MM.1S (cell line): ENCODE results near the gene CLEC14A.

Experiments
- DNase-seq: peaks from one replicate; pipeline ENCODE4 v3.0.0-alpha.2; 2015
- H2AFZ ChIP-seq: fragments of 300-600 bp; sonication (generic); 2 replicates; pipeline ENCODE4 v1.6.0; 2016; ENCODE audit warnings: antibody characterized with exemption, low read length
- H3F3A ChIP-seq: fragments of 300-600 bp; sonication (generic); 2 replicates; pipeline ENCODE4 v1.6.1; 2016; ENCODE audit warnings: mild to moderate bottlenecking, antibody characterized with exemption, low read length, moderate library complexity, mixed read lengths; ENCODE audit not compliant: insufficient read depth
- H3K27ac ChIP-seq: fragments of 300-600 bp; sonication (generic); 2 replicates; pipeline ENCODE4 v1.5.1; 2016; ENCODE audit warnings: mild to moderate bottlenecking, low read length
- H3K27me3 ChIP-seq: fragments of 300-600 bp; sonication (generic); replicated peaks from 2 replicates; pipeline ENCODE4 v1.6.0; 2016; ENCODE audit warnings: low read length; ENCODE audit not compliant: insufficient read depth
- H3K36me3 ChIP-seq: fragments of 300-600 bp; sonication (generic); replicated peaks from 2 replicates; pipeline ENCODE4 v1.6.1; 2016; ENCODE audit warnings: mild to moderate bottlenecking, low read length, mixed read lengths; ENCODE audit not compliant: insufficient read depth
- H3K4me1 ChIP-seq: fragments of 300-600 bp; sonication (generic); 2 replicates; pipeline ENCODE4 v1.6.1; 2016; ENCODE audit warnings: low read length, mixed read lengths
- H3K4me2 ChIP-seq: fragments of 300-600 bp; sonication (generic); 2 replicates; pipeline ENCODE4 v1.6.0; 2016; ENCODE audit warnings: low read depth, low read length
- H3K4me3 ChIP-seq: fragments of 300-600 bp; sonication (generic); 2 replicates; pipeline ENCODE4 v1.5.1; 2016; ENCODE audit warnings: low read length, mixed read lengths
- H3K79me2 ChIP-seq: fragments of 300-600 bp; sonication (generic); 2 replicates; pipeline ENCODE4 v1.6.1; 2016; ENCODE audit warnings: mixed run types, low read length, mixed read lengths
- H3K9ac ChIP-seq: fragments of 300-600 bp; sonication (generic); 2 replicates; pipeline ENCODE4 v1.6.1; 2016; ENCODE audit warnings: low read length, mixed read lengths
- H3K9me2 ChIP-seq: fragments of 300-600 bp; sonication (generic); replicated peaks from 2 replicates; pipeline ENCODE4 v1.6.1; 2016; ENCODE audit warnings: mild to moderate bottlenecking, low read length, mixed read lengths; ENCODE audit not compliant: insufficient read depth
- H3K9me3 ChIP-seq: fragments of 300-600 bp; sonication (generic); replicated peaks from 2 replicates; pipeline ENCODE4 v1.6.1; 2016; ENCODE audit warnings: mild to moderate bottlenecking, low read length, mixed read lengths; ENCODE audit not compliant: insufficient read depth
- H4K20me1 ChIP-seq: fragments of 300-600 bp; sonication (generic); 2 replicates; pipeline ENCODE4 v1.6.1; 2016; ENCODE audit warnings: mild to moderate bottlenecking, low read length, moderate library complexity, mixed read lengths; ENCODE audit not compliant: insufficient read depth
- EZH2 ChIP-seq: fragments of 300-600 bp; sonication (generic); optimal IDR thresholded peaks from 2 replicates; pipeline ENCODE3; 2017; ENCODE audit warnings: low read depth, mild to moderate bottlenecking, antibody characterized with exemption, low read length, mixed read lengths
- EZH2phosphoT487 ChIP-seq: fragments of 300-600 bp; sonication (generic); IDR thresholded peaks from 2 replicates; pipeline ENCODE4 v1.6.1; 2018; ENCODE audit warnings: antibody characterized with exemption, low read length
- TF ChIP-seq, protein P1 (sequence below): fragments of 300-600 bp; sonication (generic); IDR thresholded peaks from 2 replicates; pipeline ENCODE4 v1.5.1; 2016; ENCODE audit warnings: antibody characterized with exemption, low read length, mixed read lengths

The CLEC14A gene, protein sequence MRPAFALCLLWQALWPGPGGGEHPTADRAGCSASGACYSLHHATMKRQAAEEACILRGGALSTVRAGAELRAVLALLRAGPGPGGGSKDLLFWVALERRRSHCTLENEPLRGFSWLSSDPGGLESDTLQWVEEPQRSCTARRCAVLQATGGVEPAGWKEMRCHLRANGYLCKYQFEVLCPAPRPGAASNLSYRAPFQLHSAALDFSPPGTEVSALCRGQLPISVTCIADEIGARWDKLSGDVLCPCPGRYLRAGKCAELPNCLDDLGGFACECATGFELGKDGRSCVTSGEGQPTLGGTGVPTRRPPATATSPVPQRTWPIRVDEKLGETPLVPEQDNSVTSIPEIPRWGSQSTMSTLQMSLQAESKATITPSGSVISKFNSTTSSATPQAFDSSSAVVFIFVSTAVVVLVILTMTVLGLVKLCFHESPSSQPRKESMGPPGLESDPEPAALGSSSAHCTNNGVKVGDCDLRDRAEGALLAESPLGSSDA

GRCh38 chr14:38255673-38256532, at the start of gene CLEC14A:
CLEC14A (minus strand) TSS chr14:38256093; CDS start chr14:38256022, 71 bp downstream.
- H3K79me2 ChIP-seq: no peaks in the 10 kb centered on the region
- TF ChIP-seq, protein P1, sequence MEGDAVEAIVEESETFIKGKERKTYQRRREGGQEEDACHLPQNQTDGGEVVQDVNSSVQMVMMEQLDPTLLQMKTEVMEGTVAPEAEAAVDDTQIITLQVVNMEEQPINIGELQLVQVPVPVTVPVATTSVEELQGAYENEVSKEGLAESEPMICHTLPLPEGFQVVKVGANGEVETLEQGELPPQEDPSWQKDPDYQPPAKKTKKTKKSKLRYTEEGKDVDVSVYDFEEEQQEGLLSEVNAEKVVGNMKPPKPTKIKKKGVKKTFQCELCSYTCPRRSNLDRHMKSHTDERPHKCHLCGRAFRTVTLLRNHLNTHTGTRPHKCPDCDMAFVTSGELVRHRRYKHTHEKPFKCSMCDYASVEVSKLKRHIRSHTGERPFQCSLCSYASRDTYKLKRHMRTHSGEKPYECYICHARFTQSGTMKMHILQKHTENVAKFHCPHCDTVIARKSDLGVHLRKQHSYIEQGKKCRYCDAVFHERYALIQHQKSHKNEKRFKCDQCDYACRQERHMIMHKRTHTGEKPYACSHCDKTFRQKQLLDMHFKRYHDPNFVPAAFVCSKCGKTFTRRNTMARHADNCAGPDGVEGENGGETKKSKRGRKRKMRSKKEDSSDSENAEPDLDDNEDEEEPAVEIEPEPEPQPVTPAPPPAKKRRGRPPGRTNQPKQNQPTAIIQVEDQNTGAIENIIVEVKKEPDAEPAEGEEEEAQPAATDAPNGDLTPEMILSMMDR: no peak
- TF ChIP-seq EZH2 (no peak), EZH2phosphoT487 (no peak)
- no peaks in the 10 kb centered on the region for H3K9me3 ChIP-seq
- H3K27me3 ChIP-seq: no peaks in the 10 kb centered on the region
- H3K9me2 ChIP-seq: no peaks in the 10 kb centered on the region
- H3K4me2 ChIP-seq: no peak within 1 kb of the TSS
- H3F3A ChIP-seq: no peaks in the 10 kb centered on the region
- no peaks in the 10 kb centered on the region for H3K36me3 ChIP-seq
- H3K4me3 ChIP-seq: no peak within 1 kb of the TSS
- no peak within 1 kb of the TSS for H3K9ac ChIP-seq
- H3K27ac ChIP-seq: no peak within 1 kb of the TSS
- no peaks in the 10 kb centered on the region for H4K20me1 ChIP-seq
- no peak for DNase-seq
- no peaks in the 10 kb centered on the region for H3K4me1 ChIP-seq
- H2AFZ ChIP-seq: no peak within 1 kb of the TSS

DNA sequence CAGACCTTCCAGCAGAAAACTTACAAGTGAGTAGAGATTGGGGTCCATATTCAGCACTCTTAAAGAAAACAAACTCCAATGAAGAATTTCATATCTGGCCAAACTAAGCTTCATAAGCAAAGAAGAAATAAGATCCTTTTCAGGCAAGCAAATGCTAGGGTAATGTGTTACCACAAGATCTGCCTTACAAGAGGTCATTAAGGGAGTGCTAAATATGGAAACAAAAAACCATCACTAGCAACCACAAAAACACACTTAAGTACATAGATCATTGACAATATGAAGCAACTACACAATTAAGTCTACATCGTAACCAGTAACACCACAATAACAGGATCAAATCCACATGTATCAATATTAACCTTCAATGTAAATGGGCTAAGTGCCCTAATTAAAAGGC, 47.1 kb upstream of the CLEC14A start:
- H4K20me1 ChIP-seq: no peaks in the 10 kb centered on the region
- no peak overlapping the region for H3K27ac ChIP-seq
- no peaks in the 10 kb centered on the region for H3K79me2 ChIP-seq
- no peaks in the 10 kb centered on the region for H3K9me2 ChIP-seq
- TF ChIP-seq, protein P1: no peak
- TF ChIP-seq EZH2phosphoT487 (no peak), EZH2 (no peak)
- H2AFZ ChIP-seq: no peak overlapping the region
- DNase-seq: no peak
- H3K27me3 ChIP-seq: no peaks in the 10 kb centered on the region
- no peaks in the 10 kb centered on the region for H3K9me3 ChIP-seq
- no peaks in the 10 kb centered on the region for H3F3A ChIP-seq
- H3K4me1 ChIP-seq: no peaks in the 10 kb centered on the region
- no peak overlapping the region for H3K4me2 ChIP-seq
- H3K9ac ChIP-seq: no peak overlapping the region
- no peaks in the 10 kb centered on the region for H3K36me3 ChIP-seq
- H3K4me3 ChIP-seq: no peak overlapping the region

DNA sequence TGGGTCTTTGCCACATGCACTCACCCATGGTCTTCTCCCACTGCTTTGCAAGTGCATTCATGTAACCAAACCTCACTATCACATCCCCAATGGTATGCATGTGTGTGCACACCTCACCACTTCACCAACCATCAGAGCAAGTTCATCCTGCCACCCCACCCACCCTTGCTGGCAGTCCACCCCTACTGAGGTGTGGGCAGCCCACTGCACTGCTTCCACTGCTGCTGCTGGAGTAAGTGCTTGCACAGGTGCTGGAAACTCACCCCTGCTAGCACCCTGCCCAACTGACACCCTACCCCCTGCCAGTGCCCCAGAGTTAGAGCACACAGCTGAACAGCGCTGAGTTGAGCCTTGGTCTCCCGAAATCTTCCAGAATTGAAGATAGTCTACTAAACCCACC, 46.1 kb upstream of the CLEC14A start:
- TF ChIP-seq EZH2phosphoT487: no peak
- Histone ChIP-seq H3K9me2 (no peaks in the 10 kb centered on the region), H2AFZ (no peak overlapping the region), H3K4me3 (no peak overlapping the region), H3K36me3 (no peaks in the 10 kb centered on the region), H3K4me1 (no peaks in the 10 kb centered on the region), H3K9ac (no peak overlapping the region), H3F3A (no peaks in the 10 kb centered on the region), H3K79me2 (no peaks in the 10 kb centered on the region), H3K27me3 (no peaks in the 10 kb centered on the region), H3K9me3 (no peaks in the 10 kb centered on the region), H4K20me1 (no peaks in the 10 kb centered on the region), H3K27ac (no peak overlapping the region), H3K4me2 (no peak overlapping the region)
- DNase-seq: no peak
